ENCODE data around the gene RPL23. TPM values are rescaled to one million over a fixed set of nuclear protein-coding genes. Genes with fewer than 3 reads are reported as not detected.

Gene RPL23
- total RNA-seq, 1 donor from 2014 or later = 1,802 TPM

DNA sequence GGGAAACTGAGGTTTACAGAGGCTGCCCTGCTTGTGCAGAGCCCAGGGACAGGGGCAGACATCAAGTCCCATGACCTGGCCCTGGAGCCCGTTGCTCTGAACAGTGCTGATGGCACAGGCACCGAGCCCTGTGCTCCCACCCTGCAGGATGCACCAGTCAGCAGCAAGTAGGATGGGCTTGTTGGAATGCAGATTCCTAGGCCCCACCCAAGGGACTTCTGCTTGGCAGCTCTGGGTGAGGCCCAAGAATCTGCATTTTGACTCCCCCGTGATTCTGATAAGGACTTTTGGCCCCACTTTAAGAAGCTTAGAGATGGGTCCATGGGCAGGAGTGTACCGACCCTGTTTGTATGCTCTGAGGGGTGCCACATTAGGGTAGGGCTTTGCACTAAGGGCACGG is 39.6 kb upstream of the RPL23 start:
- Mint-ChIP-seq H3K9me3 (no peaks in the 10 kb centered on the region), H3K4me1 (peaks cover 25% of the 10 kb centered on the region), H3K27ac (ENCODE audit: unreplicated experiment) (no peak overlapping the region), H3K4me3 (no peak overlapping the region), H3K27me3 (ENCODE audit: low read depth) (no peaks in the 10 kb centered on the region), H3K36me3 (ENCODE audit: low read depth) (no peaks in the 10 kb centered on the region)
- TF ChIP-seq, protein P1, sequence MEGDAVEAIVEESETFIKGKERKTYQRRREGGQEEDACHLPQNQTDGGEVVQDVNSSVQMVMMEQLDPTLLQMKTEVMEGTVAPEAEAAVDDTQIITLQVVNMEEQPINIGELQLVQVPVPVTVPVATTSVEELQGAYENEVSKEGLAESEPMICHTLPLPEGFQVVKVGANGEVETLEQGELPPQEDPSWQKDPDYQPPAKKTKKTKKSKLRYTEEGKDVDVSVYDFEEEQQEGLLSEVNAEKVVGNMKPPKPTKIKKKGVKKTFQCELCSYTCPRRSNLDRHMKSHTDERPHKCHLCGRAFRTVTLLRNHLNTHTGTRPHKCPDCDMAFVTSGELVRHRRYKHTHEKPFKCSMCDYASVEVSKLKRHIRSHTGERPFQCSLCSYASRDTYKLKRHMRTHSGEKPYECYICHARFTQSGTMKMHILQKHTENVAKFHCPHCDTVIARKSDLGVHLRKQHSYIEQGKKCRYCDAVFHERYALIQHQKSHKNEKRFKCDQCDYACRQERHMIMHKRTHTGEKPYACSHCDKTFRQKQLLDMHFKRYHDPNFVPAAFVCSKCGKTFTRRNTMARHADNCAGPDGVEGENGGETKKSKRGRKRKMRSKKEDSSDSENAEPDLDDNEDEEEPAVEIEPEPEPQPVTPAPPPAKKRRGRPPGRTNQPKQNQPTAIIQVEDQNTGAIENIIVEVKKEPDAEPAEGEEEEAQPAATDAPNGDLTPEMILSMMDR (conservative IDR thresholded peaks at IDR 0.05) = no peak
- no peak for DNase-seq (ENCODE audit: low read depth, low spot score)

DNA sequence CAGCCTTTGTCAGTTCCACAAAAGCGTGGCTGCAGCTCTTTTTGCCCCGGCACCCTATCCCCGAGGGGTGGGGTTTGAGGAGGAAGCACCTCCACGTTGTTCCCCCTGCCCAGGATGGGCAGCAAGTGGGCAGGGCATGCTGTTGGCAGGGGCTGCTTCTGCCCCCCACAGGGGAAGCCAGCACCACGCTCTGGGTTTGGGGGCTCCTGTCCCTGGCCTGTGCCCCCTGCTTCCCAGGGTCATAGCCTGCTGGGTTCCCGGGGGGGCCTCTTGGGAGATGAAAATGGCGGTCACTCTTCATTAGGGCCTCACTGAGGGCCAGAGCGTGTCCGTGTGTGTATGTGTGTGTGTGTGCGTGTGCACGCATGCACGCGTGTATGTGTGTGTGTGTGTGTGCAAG is 39.1 kb upstream of the RPL23 start:
- no peak for DNase-seq (ENCODE audit: low read depth, low spot score)
- Mint-ChIP-seq H3K27ac (ENCODE audit: unreplicated experiment) (peak overlapping the region; percentile 81), H3K9me3 (no peaks in the 10 kb centered on the region), H3K4me3 (no peak overlapping the region), H3K27me3 (ENCODE audit: low read depth) (no peaks in the 10 kb centered on the region), H3K4me1 (peaks cover 21% of the 10 kb centered on the region), H3K36me3 (ENCODE audit: low read depth) (no peaks in the 10 kb centered on the region)
- TF ChIP-seq, protein P1 (conservative IDR thresholded peaks at IDR 0.05) = no peak

DNA sequence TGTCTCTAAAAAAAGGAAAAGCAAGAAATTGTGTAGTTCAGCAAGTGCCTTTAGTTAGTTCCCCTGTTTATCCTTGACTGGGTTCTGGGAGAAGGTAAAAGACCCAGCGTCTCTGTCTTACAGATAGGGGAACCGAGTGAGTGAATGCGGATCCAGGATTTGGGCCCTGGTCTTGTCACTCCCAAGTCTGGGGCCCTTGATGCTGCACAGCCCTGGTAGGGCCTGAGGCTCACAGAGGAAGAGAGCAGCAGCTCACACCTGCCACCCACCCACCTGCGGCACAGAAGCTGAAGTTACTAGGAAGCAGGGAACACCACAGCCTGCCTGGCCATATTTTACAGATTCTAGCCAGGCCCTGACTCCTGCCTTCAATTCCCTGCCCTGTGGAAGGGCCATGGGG is 38.6 kb upstream of the RPL23 start:
- H3K27me3 Mint-ChIP-seq (ENCODE audit: low read depth) = no peaks in the 10 kb centered on the region

DNA sequence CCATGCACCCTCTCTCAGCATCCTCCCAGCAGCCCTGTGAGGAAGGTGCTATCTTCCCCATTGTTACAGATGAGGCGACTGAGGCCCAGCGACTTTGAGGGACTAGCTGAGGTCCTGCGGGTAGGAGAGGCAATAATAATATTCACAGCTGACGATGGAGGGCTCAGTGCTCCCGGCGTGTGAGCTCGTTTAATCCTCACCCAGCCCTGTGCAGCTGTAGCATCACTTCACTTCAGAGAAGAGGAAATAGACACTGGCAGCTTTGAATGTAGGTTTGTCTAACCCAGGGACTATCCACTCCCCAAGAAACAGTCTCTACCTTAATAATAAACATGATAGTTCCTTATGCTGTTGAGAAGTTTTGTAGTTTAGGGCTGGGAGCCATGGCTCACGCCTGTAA is 37.9 kb upstream of the RPL23 start:
- Mint-ChIP-seq H3K4me1 (peaks cover 14% of the 10 kb centered on the region), H3K9me3 (no peaks in the 10 kb centered on the region), H3K27me3 (ENCODE audit: low read depth) (no peaks in the 10 kb centered on the region), H3K27ac (ENCODE audit: unreplicated experiment) (no peak overlapping the region), H3K36me3 (ENCODE audit: low read depth) (no peaks in the 10 kb centered on the region), H3K4me3 (no peak overlapping the region)
- no peak for DNase-seq (ENCODE audit: low read depth, low spot score)
- TF ChIP-seq, protein P1 (conservative IDR thresholded peaks at IDR 0.05) = no peak

More for the DNA sequence above, 38.6 kb upstream of the RPL23 start:
- Mint-ChIP-seq H3K27ac (ENCODE audit: unreplicated experiment) (peak overlapping the region; percentile 27), H3K36me3 (ENCODE audit: low read depth) (no peaks in the 10 kb centered on the region), H3K4me3 (no peak overlapping the region), H3K9me3 (no peaks in the 10 kb centered on the region), H3K4me1 (peaks cover 16% of the 10 kb centered on the region)
- TF ChIP-seq, protein P1 (conservative IDR thresholded peaks at IDR 0.05) = no peak
- no peak for DNase-seq (ENCODE audit: low read depth, low spot score)

DNA sequence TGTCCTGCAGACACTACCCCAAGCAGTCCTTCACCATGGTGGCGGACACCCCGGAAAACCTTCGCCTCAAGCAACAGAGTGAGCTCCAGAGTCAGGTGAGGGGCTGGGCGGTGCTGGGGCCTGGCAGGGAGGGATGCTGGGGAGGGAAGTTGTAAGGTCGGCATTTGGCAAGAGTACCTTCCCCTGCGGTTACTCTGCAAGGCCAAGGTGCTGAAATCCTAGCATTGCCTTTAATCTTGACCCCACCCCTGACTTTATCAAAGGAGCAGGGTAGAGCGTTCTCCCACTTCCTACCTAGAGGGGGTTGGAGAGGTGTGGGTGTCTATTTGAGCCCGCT is 36.9 kb upstream of the RPL23 start:
- Mint-ChIP-seq H3K9me3 (no peaks in the 10 kb centered on the region), H3K36me3 (ENCODE audit: low read depth) (no peaks in the 10 kb centered on the region), H3K4me1 (peaks cover 16% of the 10 kb centered on the region), H3K4me3 (no peak overlapping the region), H3K27me3 (ENCODE audit: low read depth) (no peaks in the 10 kb centered on the region), H3K27ac (ENCODE audit: unreplicated experiment) (no peak overlapping the region)
- no peak for DNase-seq (ENCODE audit: low read depth, low spot score)
- TF ChIP-seq, protein P1 (conservative IDR thresholded peaks at IDR 0.05) = no peak
